ENCODE measurements around the gene TMEM196.

TMEM196 gene

DNA sequence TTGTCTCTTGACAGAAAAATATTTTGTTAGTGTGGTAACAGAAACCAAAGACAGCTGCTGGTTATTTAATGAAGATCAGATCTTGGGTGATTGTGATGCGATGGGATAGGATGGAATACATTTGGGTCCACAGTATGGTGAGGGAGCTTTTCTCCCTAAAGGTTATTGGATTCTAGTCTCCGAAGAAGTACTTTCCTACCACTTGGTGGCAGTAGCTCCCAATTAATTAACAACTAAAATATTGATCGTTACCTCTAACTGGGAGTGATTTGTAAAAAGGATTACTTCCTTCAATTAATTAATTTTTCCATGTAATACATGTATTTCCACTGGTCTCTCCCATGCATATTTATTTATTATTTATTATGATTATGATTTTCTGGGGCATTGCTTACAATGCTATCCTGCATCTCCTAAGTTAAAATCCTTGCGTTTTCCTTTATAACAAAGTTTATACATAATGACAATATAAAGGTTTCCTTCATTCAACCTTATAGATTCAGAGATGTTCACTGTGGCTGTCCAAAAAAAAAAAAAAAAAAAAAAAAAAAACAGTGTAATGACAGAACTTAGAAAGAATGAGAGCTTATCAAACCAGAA, 25.6 kb downstream of the TMEM196 start:
- no peaks in the 10 kb centered on the region for H3K4me1 ChIP-seq (ENCODE audit: insufficient read depth, low read length)
- H3K79me2 ChIP-seq (ENCODE audit: insufficient read depth, low read length) = no peaks in the 10 kb centered on the region
- H2AFZ ChIP-seq (ENCODE audit: low read depth, low read length) = no peak overlapping the region
- H3K27me3 ChIP-seq (ENCODE audit: insufficient read depth, low read length, poor library complexity) = no peaks in the 10 kb centered on the region
- TF ChIP-seq, protein P1, sequence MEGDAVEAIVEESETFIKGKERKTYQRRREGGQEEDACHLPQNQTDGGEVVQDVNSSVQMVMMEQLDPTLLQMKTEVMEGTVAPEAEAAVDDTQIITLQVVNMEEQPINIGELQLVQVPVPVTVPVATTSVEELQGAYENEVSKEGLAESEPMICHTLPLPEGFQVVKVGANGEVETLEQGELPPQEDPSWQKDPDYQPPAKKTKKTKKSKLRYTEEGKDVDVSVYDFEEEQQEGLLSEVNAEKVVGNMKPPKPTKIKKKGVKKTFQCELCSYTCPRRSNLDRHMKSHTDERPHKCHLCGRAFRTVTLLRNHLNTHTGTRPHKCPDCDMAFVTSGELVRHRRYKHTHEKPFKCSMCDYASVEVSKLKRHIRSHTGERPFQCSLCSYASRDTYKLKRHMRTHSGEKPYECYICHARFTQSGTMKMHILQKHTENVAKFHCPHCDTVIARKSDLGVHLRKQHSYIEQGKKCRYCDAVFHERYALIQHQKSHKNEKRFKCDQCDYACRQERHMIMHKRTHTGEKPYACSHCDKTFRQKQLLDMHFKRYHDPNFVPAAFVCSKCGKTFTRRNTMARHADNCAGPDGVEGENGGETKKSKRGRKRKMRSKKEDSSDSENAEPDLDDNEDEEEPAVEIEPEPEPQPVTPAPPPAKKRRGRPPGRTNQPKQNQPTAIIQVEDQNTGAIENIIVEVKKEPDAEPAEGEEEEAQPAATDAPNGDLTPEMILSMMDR (IDR thresholded peaks at IDR 0.05; ENCODE audit: borderline replicate concordance, extremely low read depth, low read length, poor library complexity, severe bottlenecking) = peak; percentile 54
- TF ChIP-seq EZH2 (IDR thresholded peaks at IDR 0.05; ENCODE audit: borderline replicate concordance, low read depth, low read length, severe bottlenecking) = no peak
- no peaks in the 10 kb centered on the region for H3K9me3 ChIP-seq (ENCODE audit: insufficient read depth, low read length, severe bottlenecking)
- no peak overlapping the region for H3K27ac ChIP-seq (ENCODE audit: low read length)
- peak; percentile 45; the same call in 1 of the 3 replicates for ATAC-seq (ENCODE audit: insufficient read depth, low read depth)
- no peak overlapping the region for H3K9ac ChIP-seq (ENCODE audit: low read depth, low read length)
- DNase-seq = no peak
- H3K4me3 ChIP-seq (ENCODE audit: low read depth in 1 of 2, low read length in 2 of 2) = no peak overlapping the region
- H3K36me3 ChIP-seq (ENCODE audit: insufficient read depth, low read length) = no peaks in the 10 kb centered on the region
- H3K4me2 ChIP-seq (ENCODE audit: insufficient read depth, low read length) = no peak overlapping the region
- no peaks in the 10 kb centered on the region for H4K20me1 ChIP-seq (ENCODE audit: insufficient read depth, low read length)

DNA sequence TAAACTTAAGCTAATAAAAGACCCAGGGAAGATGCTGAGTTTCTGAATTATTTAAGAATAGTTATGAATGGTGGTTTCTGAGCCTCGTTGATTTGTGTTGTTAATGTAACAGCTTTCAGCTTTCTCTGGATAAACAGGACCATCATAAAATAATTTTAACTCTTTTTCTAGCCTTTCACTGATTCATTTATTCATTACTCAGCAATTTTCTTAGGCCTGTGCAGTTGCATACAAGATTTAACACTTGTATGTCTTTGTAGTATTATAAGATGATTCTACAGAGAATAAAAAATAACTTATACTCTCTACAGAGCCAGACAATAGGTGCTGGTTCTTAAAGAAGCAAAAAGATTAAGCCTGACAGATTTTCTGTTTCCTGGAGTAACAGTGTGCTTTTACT, 29.3 kb downstream of the TMEM196 start:
- Histone ChIP-seq H2AFZ (ENCODE audit: low read depth, low read length) (no peak overlapping the region), H4K20me1 (ENCODE audit: insufficient read depth, low read length) (no peaks in the 10 kb centered on the region), H3K79me2 (ENCODE audit: insufficient read depth, low read length) (no peaks in the 10 kb centered on the region), H3K27me3 (ENCODE audit: insufficient read depth, low read length, poor library complexity) (no peaks in the 10 kb centered on the region), H3K4me2 (ENCODE audit: insufficient read depth, low read length) (no peak overlapping the region), H3K4me3 (ENCODE audit: low read depth in 1 of 2, low read length in 2 of 2) (no peak overlapping the region), H3K4me1 (ENCODE audit: insufficient read depth, low read length) (no peaks in the 10 kb centered on the region), H3K9ac (ENCODE audit: low read depth, low read length) (no peak overlapping the region), H3K9me3 (ENCODE audit: insufficient read depth, low read length, severe bottlenecking) (no peaks in the 10 kb centered on the region), H3K36me3 (ENCODE audit: insufficient read depth, low read length) (no peaks in the 10 kb centered on the region), H3K27ac (ENCODE audit: low read length) (no peak overlapping the region)
- ATAC-seq (ENCODE audit: insufficient read depth, low read depth) (no peak), DNase-seq (no peak)
- TF ChIP-seq, protein P1 (IDR thresholded peaks at IDR 0.05; ENCODE audit: borderline replicate concordance, extremely low read depth, low read length, poor library complexity, severe bottlenecking) = no peak
- no peak for TF ChIP-seq EZH2 (IDR thresholded peaks at IDR 0.05; ENCODE audit: borderline replicate concordance, low read depth, low read length, severe bottlenecking)

DNA sequence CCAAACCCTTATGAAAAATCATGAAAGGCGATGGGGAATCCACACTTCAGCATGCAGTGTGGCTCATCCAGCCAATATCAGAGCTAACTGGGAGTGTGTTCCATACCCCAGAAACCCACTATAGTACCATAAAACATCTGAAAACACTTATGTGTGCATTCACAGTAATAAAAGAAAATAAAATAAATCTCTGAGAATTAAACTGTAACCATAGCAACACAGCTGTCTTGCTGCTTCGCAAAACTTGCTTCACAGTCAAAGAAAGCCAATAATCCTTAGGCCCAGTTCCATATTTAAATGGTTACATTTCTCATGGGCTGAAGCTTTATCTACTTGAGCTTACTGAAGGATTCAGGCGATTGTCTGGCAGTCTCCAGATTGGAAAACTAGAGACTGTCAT, 44.7 kb downstream of the TMEM196 start:
- ATAC-seq (ENCODE audit: insufficient read depth, low read depth) = no peak

More for the DNA sequence above, 44.7 kb downstream of the TMEM196 start:
- Histone ChIP-seq H3K9me3 (ENCODE audit: insufficient read depth, low read length, severe bottlenecking) (no peaks in the 10 kb centered on the region), H3K9ac (ENCODE audit: low read depth, low read length) (no peak overlapping the region), H3K4me3 (ENCODE audit: low read depth in 1 of 2, low read length in 2 of 2) (no peak overlapping the region), H3K36me3 (ENCODE audit: insufficient read depth, low read length) (no peaks in the 10 kb centered on the region), H3K27me3 (ENCODE audit: insufficient read depth, low read length, poor library complexity) (no peaks in the 10 kb centered on the region), H3K4me1 (ENCODE audit: insufficient read depth, low read length) (no peaks in the 10 kb centered on the region), H4K20me1 (ENCODE audit: insufficient read depth, low read length) (no peaks in the 10 kb centered on the region), H3K79me2 (ENCODE audit: insufficient read depth, low read length) (no peaks in the 10 kb centered on the region), H3K27ac (ENCODE audit: low read length) (no peak overlapping the region), H3K4me2 (ENCODE audit: insufficient read depth, low read length) (no peak overlapping the region), H2AFZ (ENCODE audit: low read depth, low read length) (no peak overlapping the region)
- no peak for TF ChIP-seq EZH2 (IDR thresholded peaks at IDR 0.05; ENCODE audit: borderline replicate concordance, low read depth, low read length, severe bottlenecking)
- TF ChIP-seq, protein P1 (IDR thresholded peaks at IDR 0.05; ENCODE audit: borderline replicate concordance, extremely low read depth, low read length, poor library complexity, severe bottlenecking) = no peak
- DNase-seq = no peak

Measured in DND-41 (cell line).